CD4-positive, CD25-positive, alpha-beta regulatory T cell (primary cell): Measurements from ENCODE around the gene ACKR3. TPM values are rescaled to one million over a fixed set of nuclear protein-coding genes. Genes with fewer than 3 reads are reported as not detected.

Source experiments
- ATAC-seq, 2 donors: fragments of 150-1000 bp; cut with Tn5 transposase; one replicate each; pipeline ENCODE4 v1.10.0; 2021; ENCODE audit warnings: low read depth in 2 of 2, moderate number of reproducible peaks in 2 of 2, moderate library complexity in 1 of 2
- DNase-seq, 3 donors: peaks; one replicate each; pipeline versions ENCODE4 v3.0.0 to v3.0.0-alpha.2; 2012 to 2022; ENCODE audit warnings: mixed read lengths in 1 of 3
- H3K27ac ChIP-seq: one replicate; pipeline ENCODE4 v1.7.0; 2013; ENCODE audit warnings: mild to moderate bottlenecking, low read length; ENCODE audit not compliant: insufficient read depth, poor library complexity, severe bottlenecking
- H3K27me3 ChIP-seq: one replicate; pipeline ENCODE4 v1.7.0; 2013; ENCODE audit warnings: low read length; ENCODE audit not compliant: control insufficient read depth, insufficient read depth
- H3K36me3 ChIP-seq: one replicate; pipeline ENCODE4 v1.7.0; 2013; ENCODE audit warnings: mild to moderate bottlenecking, low read length, moderate library complexity; ENCODE audit not compliant: control insufficient read depth, insufficient read depth
- H3K4me1 ChIP-seq: 2 replicates; pipeline ENCODE4 v1.7.0; 2013; ENCODE audit warnings: mild to moderate bottlenecking, low read length; ENCODE audit not compliant: insufficient read depth, control insufficient read depth, poor library complexity, severe bottlenecking
- H3K4me3 ChIP-seq: one replicate; pipeline ENCODE4 v1.7.0; 2013; ENCODE audit warnings: low read depth, mild to moderate bottlenecking, low read length, moderate library complexity
- H3K9me3 ChIP-seq, 2 experiments: 1 replicate in 1 of 2; 2 replicates in 1 of 2; pipeline ENCODE4 v1.7.0; 2013; ENCODE audit warnings: low read length in 2 of 2, mild to moderate bottlenecking in 1 of 2, moderate library complexity in 1 of 2; ENCODE audit not compliant: control insufficient read depth in 2 of 2
- H3K27ac Mint-ChIP-seq, 3 donors: one replicate each; pipeline ENCODE4 v1.8.0; 2020 to 2022; ENCODE audit warnings: mild to moderate bottlenecking in 3 of 3, mixed read lengths in 3 of 3, moderate library complexity in 2 of 3
- H3K27me3 Mint-ChIP-seq: one replicate; pipeline ENCODE4 v1.8.0; 2022; ENCODE audit warnings: mild to moderate bottlenecking, mixed read lengths
- H3K36me3 Mint-ChIP-seq: one replicate; pipeline ENCODE4 v1.8.0; 2020; ENCODE audit warnings: mixed read lengths
- H3K4me1 Mint-ChIP-seq, 4 donors: one replicate each; pipeline ENCODE4 v1.8.0; 2020 to 2022; ENCODE audit warnings: mixed read lengths in 4 of 4, mild to moderate bottlenecking in 1 of 4
- H3K4me3 Mint-ChIP-seq, 4 donors: one replicate each; pipeline ENCODE4 v1.8.0; 2020 to 2022; ENCODE audit warnings: mild to moderate bottlenecking in 4 of 4, mixed read lengths in 4 of 4, moderate library complexity in 3 of 4
- H3K9me3 Mint-ChIP-seq, 7 donors: one replicate each; pipeline ENCODE4 v1.8.0; 2020 to 2022; ENCODE audit warnings: mixed read lengths in 7 of 7, mild to moderate bottlenecking in 3 of 7, moderate library complexity in 2 of 7
- polyA plus RNA-seq, 4 donors: library from polyadenylated mRNA; unstranded; fragments of 300-500 nt; fragmentation: Illumina TruSeq; gene quantifications; one replicate each; pipeline ENCODE4 v1.2.3, GENCODE V29; 2021
- total RNA-seq: library from RNA; stranded (reverse); gene quantifications from one replicate; pipeline ENCODE4 v1.2.3, GENCODE V29; 2022

Gene ACKR3
- total and polyA plus RNA-seq, 5 donors from 2014 or later: 3.0 to 7.9 (median 4.7) TPM

DNA sequence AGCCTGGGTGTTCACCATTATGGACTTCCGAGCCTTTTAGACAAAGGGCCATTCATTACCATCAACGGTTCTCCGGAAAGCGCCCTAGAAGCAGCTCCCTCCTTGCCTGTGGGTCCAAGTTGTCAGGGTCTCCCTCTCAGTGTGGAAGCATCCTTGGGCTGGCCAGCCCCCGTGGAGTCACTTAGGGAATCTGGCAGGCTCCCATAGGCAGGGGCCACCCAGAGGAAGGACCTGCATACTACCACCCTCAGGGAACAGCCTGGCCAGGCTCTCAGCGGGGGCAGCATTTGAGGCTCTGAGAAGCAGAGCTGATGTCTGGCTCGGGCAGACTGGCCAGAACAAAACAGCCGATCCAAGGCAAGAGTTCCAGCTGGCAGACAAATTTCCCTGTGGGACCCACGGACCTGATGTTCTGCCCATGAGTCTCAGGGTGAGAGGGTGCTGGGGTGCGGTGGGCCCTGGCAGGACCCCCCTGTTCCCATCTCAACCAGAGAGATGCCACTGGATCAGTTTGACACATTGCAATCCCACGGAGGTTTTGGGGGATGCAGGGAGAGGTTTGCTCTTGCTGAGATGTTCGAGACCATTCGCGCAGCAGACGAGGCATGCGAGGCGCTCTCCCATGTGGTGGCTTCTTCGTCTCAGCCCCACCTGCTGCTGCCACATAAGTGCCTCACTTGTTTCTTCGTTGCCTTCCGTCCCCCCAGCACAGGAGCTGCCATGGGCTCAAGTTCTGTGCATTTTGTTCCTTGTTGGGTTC, 56.9 kb downstream of the ACKR3 start:
- Mint-ChIP-seq H3K9me3 (no peaks in the 10 kb centered on the region), H3K4me1 (no peaks in the 10 kb centered on the region), H3K27ac (no peak overlapping the region), H3K4me3 (no peak overlapping the region), H3K36me3 (no peaks in the 10 kb centered on the region), H3K27me3 (no peaks in the 10 kb centered on the region)
- no peaks in the 10 kb centered on the region for H3K9me3 ChIP-seq
- no peak overlapping the region for H3K27ac ChIP-seq
- H3K27me3 ChIP-seq: no peaks in the 10 kb centered on the region
- no peaks in the 10 kb centered on the region for H3K36me3 ChIP-seq
- ATAC-seq (no peak), DNase-seq (no peak)
- H3K4me3 ChIP-seq: no peak overlapping the region
- H3K4me1 ChIP-seq: no peaks in the 10 kb centered on the region

GRCh38 chr2:236627193-236627592, 57.6 kb downstream of the ACKR3 start:
- H3K36me3 ChIP-seq: no peaks in the 10 kb centered on the region
- H3K36me3 Mint-ChIP-seq: no peaks in the 10 kb centered on the region
- no peak overlapping the region for H3K4me3 Mint-ChIP-seq
- ATAC-seq (no peak), DNase-seq (no peak)
- H3K27ac Mint-ChIP-seq: no peak overlapping the region
- no peaks in the 10 kb centered on the region for H3K27me3 ChIP-seq
- H3K9me3 Mint-ChIP-seq: no peaks in the 10 kb centered on the region
- H3K27ac ChIP-seq: no peak overlapping the region
- H3K4me1 ChIP-seq: no peaks in the 10 kb centered on the region
- H3K27me3 Mint-ChIP-seq: no peaks in the 10 kb centered on the region
- no peak overlapping the region for H3K4me3 ChIP-seq
- no peaks in the 10 kb centered on the region for H3K4me1 Mint-ChIP-seq
- H3K9me3 ChIP-seq: no peaks in the 10 kb centered on the region

GRCh38 chr2:236627841-236628240, 58.2 kb downstream of the ACKR3 start:
- Histone ChIP-seq H3K4me1 (no peaks in the 10 kb centered on the region), H3K36me3 (no peaks in the 10 kb centered on the region), H3K9me3 (no peaks in the 10 kb centered on the region), H3K27ac (no peak overlapping the region), H3K4me3 (no peak overlapping the region), H3K27me3 (no peaks in the 10 kb centered on the region)
- no peak for ATAC-seq
- H3K4me1 Mint-ChIP-seq: no peaks in the 10 kb centered on the region
- H3K9me3 Mint-ChIP-seq: no peaks in the 10 kb centered on the region
- no peaks in the 10 kb centered on the region for H3K36me3 Mint-ChIP-seq
- H3K4me3 Mint-ChIP-seq: no peak overlapping the region
- H3K27me3 Mint-ChIP-seq: no peaks in the 10 kb centered on the region
- no peak for DNase-seq
- no peak overlapping the region for H3K27ac Mint-ChIP-seq

GRCh38 chr2:236628256-236628901, 58.8 kb downstream of the ACKR3 start:
- H3K9me3 Mint-ChIP-seq: no peaks in the 10 kb centered on the region
- Histone ChIP-seq H3K4me1 (no peaks in the 10 kb centered on the region), H3K27me3 (no peaks in the 10 kb centered on the region), H3K4me3 (no peak overlapping the region), H3K9me3 (no peaks in the 10 kb centered on the region), H3K36me3 (no peaks in the 10 kb centered on the region), H3K27ac (no peak overlapping the region)
- DNase-seq: no peak
- no peak overlapping the region for H3K27ac Mint-ChIP-seq
- H3K4me1 Mint-ChIP-seq: no peaks in the 10 kb centered on the region
- no peaks in the 10 kb centered on the region for H3K36me3 Mint-ChIP-seq
- H3K27me3 Mint-ChIP-seq: no peaks in the 10 kb centered on the region
- ATAC-seq: no peak
- H3K4me3 Mint-ChIP-seq: no peak overlapping the region

DNA sequence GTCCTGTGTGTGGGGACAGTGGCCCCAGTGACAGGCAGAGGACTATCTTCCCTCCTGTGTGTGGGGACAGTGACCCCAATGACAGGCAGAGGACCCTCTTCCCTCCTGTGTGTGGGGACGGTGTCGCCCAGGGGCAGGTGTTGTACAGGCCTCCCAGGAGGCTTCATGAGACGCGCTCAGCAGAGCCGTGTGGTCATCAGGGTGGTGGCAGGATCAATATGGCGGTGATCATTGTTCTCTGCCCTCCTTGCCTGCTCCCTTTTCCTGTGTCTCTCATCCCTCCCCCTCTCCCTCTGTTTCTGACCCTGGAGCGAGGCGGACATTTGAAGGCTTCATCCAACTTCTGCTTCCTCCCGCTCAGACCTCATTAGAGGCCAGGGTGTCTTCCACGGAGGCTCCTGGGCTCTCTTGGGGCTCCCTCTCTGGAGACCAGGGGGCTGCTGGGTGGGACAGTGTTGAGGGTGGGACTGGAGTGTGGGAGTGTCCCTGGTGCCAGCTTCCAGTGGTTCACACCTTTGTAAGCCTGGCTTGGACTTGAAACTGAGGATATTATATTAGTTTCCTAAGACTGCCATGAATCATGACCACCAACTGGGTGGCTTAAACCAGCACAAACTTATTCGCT, 59.5 kb downstream of the ACKR3 start:
- Histone ChIP-seq H3K4me1 (no peaks in the 10 kb centered on the region), H3K4me3 (no peak overlapping the region), H3K36me3 (no peaks in the 10 kb centered on the region), H3K9me3 (no peaks in the 10 kb centered on the region), H3K27ac (no peak overlapping the region), H3K27me3 (no peaks in the 10 kb centered on the region)
- no peaks in the 10 kb centered on the region for H3K9me3 Mint-ChIP-seq
- DNase-seq (no peak), ATAC-seq (no peak)
- no peak overlapping the region for H3K4me3 Mint-ChIP-seq
- H3K4me1 Mint-ChIP-seq: no peaks in the 10 kb centered on the region
- no peak overlapping the region for H3K27ac Mint-ChIP-seq
- no peaks in the 10 kb centered on the region for H3K36me3 Mint-ChIP-seq
- H3K27me3 Mint-ChIP-seq: no peaks in the 10 kb centered on the region

DNA sequence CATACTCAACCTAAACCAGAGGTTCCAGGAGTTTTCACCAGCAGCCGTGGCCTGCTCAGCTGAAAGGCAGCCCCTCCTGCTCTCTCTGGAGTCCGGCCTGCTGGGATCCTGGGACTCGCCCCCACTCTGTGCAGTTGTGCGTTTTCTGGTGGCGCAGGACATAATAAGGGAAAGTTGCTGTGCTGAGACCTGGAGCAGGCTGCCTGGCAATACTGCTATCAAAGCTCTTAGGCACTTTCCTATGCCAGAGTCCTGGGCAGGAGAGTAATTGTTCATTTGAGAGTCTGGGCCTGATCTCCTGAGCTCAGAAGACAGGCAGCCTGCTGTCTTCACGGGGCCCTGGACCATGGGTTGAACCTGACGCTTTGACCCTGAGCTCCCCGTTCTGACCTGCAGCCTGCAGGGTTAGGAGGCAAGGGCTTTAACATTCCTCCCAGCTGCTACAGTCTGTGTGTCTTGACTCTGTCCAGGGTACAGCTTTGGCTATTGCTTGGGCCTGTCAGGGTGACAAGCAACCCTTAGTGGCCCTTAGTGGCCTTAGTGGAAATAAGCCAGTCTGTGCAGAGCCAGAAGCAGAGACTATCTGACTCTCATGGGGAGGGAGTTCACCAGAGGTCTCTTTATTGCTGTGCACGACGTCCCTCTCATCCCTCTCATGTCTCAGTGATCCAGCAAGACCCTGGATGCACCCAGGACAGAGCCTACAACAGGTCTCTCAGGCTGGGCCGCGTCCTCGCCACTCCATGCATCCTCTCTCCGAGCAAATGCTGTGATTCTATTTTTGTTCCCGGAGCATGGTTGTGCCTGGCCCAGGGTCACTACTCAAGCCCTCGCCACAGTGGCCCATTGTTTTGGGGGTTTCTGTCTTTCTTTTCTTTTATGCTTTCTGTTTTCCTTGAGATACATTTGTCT, 60.6 kb downstream of the ACKR3 start:
- no peaks in the 10 kb centered on the region for H3K9me3 Mint-ChIP-seq
- no peaks in the 10 kb centered on the region for H3K4me1 Mint-ChIP-seq
- no peaks in the 10 kb centered on the region for H3K9me3 ChIP-seq
- no peaks in the 10 kb centered on the region for H3K36me3 ChIP-seq
- H3K4me3 Mint-ChIP-seq: no peak overlapping the region
- no peaks in the 10 kb centered on the region for H3K36me3 Mint-ChIP-seq
- no peaks in the 10 kb centered on the region for H3K4me1 ChIP-seq
- ATAC-seq: no peak
- H3K4me3 ChIP-seq: no peak overlapping the region
- DNase-seq: no peak
- H3K27me3 Mint-ChIP-seq: no peaks in the 10 kb centered on the region
- H3K27me3 ChIP-seq: no peaks in the 10 kb centered on the region
- no peak overlapping the region for H3K27ac ChIP-seq
- no peak overlapping the region for H3K27ac Mint-ChIP-seq

DNA sequence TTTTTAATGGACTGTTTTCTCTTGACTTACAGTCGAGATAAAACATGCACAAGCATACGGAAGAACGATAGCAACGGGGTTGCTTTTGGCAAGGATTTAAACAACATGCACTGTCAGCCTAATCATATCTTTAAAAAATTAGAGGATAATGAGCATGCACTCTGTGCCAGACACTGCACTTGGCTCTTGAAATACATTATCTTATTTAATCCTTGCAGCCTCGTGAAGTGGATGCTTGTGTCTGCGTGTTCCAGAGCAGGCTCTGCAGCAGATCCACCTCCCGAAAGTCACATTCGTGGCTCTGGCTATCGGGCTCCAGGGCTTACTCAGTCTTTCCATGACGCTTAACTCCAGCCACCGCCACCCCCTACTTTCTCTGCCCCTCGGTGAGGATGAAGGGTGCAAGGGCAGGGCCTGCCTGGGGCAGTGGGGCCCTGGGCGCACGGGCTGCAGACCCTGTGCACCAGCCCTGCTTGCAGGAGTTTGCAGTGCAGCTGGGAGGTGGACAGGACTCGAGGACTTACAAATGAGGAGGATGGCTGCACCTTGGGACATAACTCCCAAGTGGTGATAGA, 61.7 kb downstream of the ACKR3 start:
- H3K4me3 ChIP-seq: no peak overlapping the region
- H3K27ac ChIP-seq: no peak overlapping the region
- peaks cover 0 to 1% (median 0%) of the 10 kb centered on the region in 7 donors for H3K9me3 Mint-ChIP-seq
- H3K36me3 Mint-ChIP-seq: no peaks in the 10 kb centered on the region
- H3K36me3 ChIP-seq: no peaks in the 10 kb centered on the region
- no peak overlapping the region for H3K4me3 Mint-ChIP-seq
- no peaks in the 10 kb centered on the region for H3K27me3 Mint-ChIP-seq
- H3K27me3 ChIP-seq: no peaks in the 10 kb centered on the region
- DNase-seq: no peak
- H3K27ac Mint-ChIP-seq: no peak overlapping the region
- H3K9me3 ChIP-seq: no peaks in the 10 kb centered on the region
- H3K4me1 ChIP-seq: no peaks in the 10 kb centered on the region
- no peaks in the 10 kb centered on the region for H3K4me1 Mint-ChIP-seq
- ATAC-seq: no peak
